H9 (cell line): Measurements from ENCODE around the gene ZNF101. TPM values are rescaled to one million over a fixed set of nuclear protein-coding genes. Genes with fewer than 3 reads are reported as not detected.

Source experiments
- DNase-seq: peaks from one replicate; pipeline ENCODE4 v3.0.0-alpha.2; 2017
- H2AFZ ChIP-seq: one replicate; pipeline ENCODE4 v1.6.1; 2013; ENCODE audit warnings: mild to moderate bottlenecking, low read length, control low read depth, moderate library complexity
- H2AK5ac ChIP-seq: 2 replicates; pipeline ENCODE4 v1.6.1; 2013; ENCODE audit warnings: low read length, control low read depth, mixed read lengths; ENCODE audit not compliant: insufficient read length
- H2BK120ac ChIP-seq: one replicate; pipeline ENCODE4 v1.6.1; 2013; ENCODE audit warnings: low read depth, mild to moderate bottlenecking, low read length, control low read depth, inconsistent platforms; ENCODE audit not compliant: poor library complexity, severe bottlenecking
- H2BK12ac ChIP-seq: 2 replicates; pipeline ENCODE4 v1.6.1; 2013; ENCODE audit warnings: low read length, control low read depth, mixed read lengths, low read depth; ENCODE audit not compliant: insufficient read length
- H2BK15ac ChIP-seq: 2 replicates; pipeline ENCODE4 v1.6.1; 2013; ENCODE audit warnings: low read depth, low read length, control low read depth
- H2BK20ac ChIP-seq: one replicate; pipeline ENCODE4 v1.6.1; 2013; ENCODE audit warnings: low read depth, mild to moderate bottlenecking, low read length, control low read depth, inconsistent platforms; ENCODE audit not compliant: poor library complexity, severe bottlenecking
- H2BK5ac ChIP-seq: 2 replicates; pipeline ENCODE4 v1.6.1; 2013; ENCODE audit warnings: low read length, control low read depth, mixed read lengths; ENCODE audit not compliant: insufficient read length
- H3K14ac ChIP-seq: 2 replicates; pipeline ENCODE4 v1.6.1; 2013; ENCODE audit warnings: low read length, control low read depth; ENCODE audit not compliant: insufficient read depth
- H3K18ac ChIP-seq: 2 replicates; pipeline ENCODE4 v1.6.1; 2013; ENCODE audit warnings: low read depth, mild to moderate bottlenecking, mixed read lengths, low read length, control low read depth; ENCODE audit not compliant: insufficient read length
- H3K23ac ChIP-seq: 2 replicates; pipeline ENCODE4 v1.6.1; 2013; ENCODE audit warnings: low read length, control low read depth, mixed read lengths, low read depth; ENCODE audit not compliant: insufficient read length
- H3K23me2 ChIP-seq: 2 replicates; pipeline ENCODE4 v1.6.1; 2013; ENCODE audit warnings: low read depth, mild to moderate bottlenecking, mixed read lengths, low read length, control low read depth; ENCODE audit not compliant: insufficient read length, poor library complexity, severe bottlenecking
- H3K27ac ChIP-seq: 2 replicates; pipeline ENCODE4 v1.5.1; 2013; ENCODE audit warnings: low read length, control low read depth, mixed read lengths, low read depth; ENCODE audit not compliant: insufficient read length
- H3K27me3 ChIP-seq: 2 replicates; pipeline ENCODE4 v1.6.1; 2013; ENCODE audit warnings: low read length, control low read depth, inconsistent platforms; ENCODE audit not compliant: insufficient read depth
- H3K4ac ChIP-seq: 2 replicates; pipeline ENCODE4 v1.6.1; 2013; ENCODE audit warnings: low read depth, mild to moderate bottlenecking, control low read depth, inconsistent platforms, low read length, moderate library complexity
- H3K4me1 ChIP-seq: 2 replicates; pipeline ENCODE4 v1.6.1; 2013; ENCODE audit warnings: low read length, control low read depth, inconsistent platforms; ENCODE audit not compliant: insufficient read depth
- H3K4me2 ChIP-seq: 2 replicates; pipeline ENCODE4 v1.6.1; 2013; ENCODE audit warnings: low read length, control low read depth, mixed read lengths; ENCODE audit not compliant: insufficient read length, insufficient read depth
- H3K56ac ChIP-seq: 2 replicates; pipeline ENCODE4 v1.6.1; 2013; ENCODE audit warnings: low read depth, mild to moderate bottlenecking, mixed read lengths, low read length, control low read depth; ENCODE audit not compliant: insufficient read length
- H3K79me1 ChIP-seq: 2 replicates; pipeline ENCODE4 v1.6.1; 2013; ENCODE audit warnings: low read depth, mild to moderate bottlenecking, moderate library complexity, low read length, control low read depth, inconsistent platforms; ENCODE audit not compliant: insufficient read depth, poor library complexity, severe bottlenecking
- H3K79me2 ChIP-seq: 2 replicates; pipeline ENCODE4 v1.6.1; 2013; ENCODE audit warnings: low read length, control low read depth, inconsistent platforms; ENCODE audit not compliant: insufficient read depth
- H3K9ac ChIP-seq: 2 replicates; pipeline ENCODE4 v1.6.1; 2013; ENCODE audit warnings: low read length, control low read depth, mixed read lengths; ENCODE audit not compliant: insufficient read length; ENCODE audit errors: extremely low read depth
- H3K9me3 ChIP-seq: one replicate; pipeline ENCODE4 v1.6.1; 2013; ENCODE audit warnings: low read depth, low read length, inconsistent platforms; ENCODE audit not compliant: control insufficient read depth
- H3T11ph ChIP-seq: one replicate; pipeline ENCODE4 v1.6.1; 2013; ENCODE audit warnings: mild to moderate bottlenecking, low read length, control low read depth, inconsistent platforms
- H4K20me1 ChIP-seq: one replicate; pipeline ENCODE4 v1.6.1; 2013; ENCODE audit not compliant: control insufficient read depth, insufficient read length, insufficient read depth
- H4K5ac ChIP-seq: 2 replicates; pipeline ENCODE4 v1.6.1; 2013; ENCODE audit warnings: low read depth, mild to moderate bottlenecking, mixed read lengths, low read length, control low read depth; ENCODE audit not compliant: insufficient read length
- H4K8ac ChIP-seq: replicated peaks from 2 replicates; pipeline ENCODE4 v1.6.1; 2013; ENCODE audit warnings: low read length, control low read depth, mixed read lengths, low read depth; ENCODE audit not compliant: insufficient read length
- H4K91ac ChIP-seq: 2 replicates; pipeline ENCODE4 v1.6.1; 2013; ENCODE audit warnings: low read depth, mild to moderate bottlenecking, moderate library complexity, mixed read lengths, low read length, control low read depth; ENCODE audit not compliant: insufficient read length
- H3K27ac Mint-ChIP-seq, 3 experiments: 2 replicates in 2 of 3; 3 replicates in 1 of 3; pipeline ENCODE4 v1.8.0; 2020 to 2021; ENCODE audit warnings: mixed read lengths in 3 of 3, mild to moderate bottlenecking in 1 of 3, moderate library complexity in 1 of 3
- H3K27me3 Mint-ChIP-seq: 2 replicates; pipeline ENCODE4 v1.8.0; 2021; ENCODE audit warnings: low read depth, mild to moderate bottlenecking, moderate library complexity, mixed read lengths
- H3K36me3 Mint-ChIP-seq, 3 experiments: 2 replicates in 2 of 3; 3 replicates in 1 of 3; pipeline ENCODE4 v1.8.0; 2020 to 2021; ENCODE audit warnings: low read depth in 3 of 3, mixed read lengths in 3 of 3; ENCODE audit not compliant: insufficient read depth in 1 of 3
- H3K4me1 Mint-ChIP-seq, 2 experiments: 2 replicates each; pipeline ENCODE4 v1.8.0; 2020; ENCODE audit warnings: mixed read lengths in 2 of 2
- H3K4me3 Mint-ChIP-seq, 2 experiments: 2 replicates in 1 of 2; 3 replicates in 1 of 2; pipeline ENCODE4 v1.8.0; 2020 to 2021; ENCODE audit warnings: mild to moderate bottlenecking in 2 of 2, mixed read lengths in 2 of 2, moderate library complexity in 1 of 2
- H3K9me3 Mint-ChIP-seq, 2 experiments: 2 replicates in 1 of 2; 3 replicates in 1 of 2; pipeline ENCODE4 v1.8.0; 2020; ENCODE audit warnings: mild to moderate bottlenecking in 2 of 2, mixed read lengths in 2 of 2, moderate library complexity in 1 of 2
- WGBS: extraction: QIAGEN DNeasy Blood & Tissue Kit; methylation state at CpG from one replicate; pipeline ENCODE4 v1.1.7; 2013; ENCODE audit warnings: missing lambda C conversion rate, low lambda C conversion rate, mixed read lengths; ENCODE audit not compliant: insufficient read length; ENCODE audit errors: extremely low coverage; 5-methylcytosine and 5-hydroxymethylcytosine counted together
- total RNA-seq: library from RNA; stranded (reverse); gene quantifications from 2 replicates; pipeline ENCODE4 v1.2.1, GENCODE V29; 2021
- TF ChIP-seq, protein P1 (sequence below): fragments of 200-600 bp; sonication (generic); conservative IDR thresholded peaks from 3 replicates; pipeline ENCODE4 v1.8.0; 2021; ENCODE audit warnings: antibody characterized with exemption, mild to moderate bottlenecking

ZNF101 gene
- total RNA-seq, 1 experiment from 2014 or later: 46.9 TPM

DNA sequence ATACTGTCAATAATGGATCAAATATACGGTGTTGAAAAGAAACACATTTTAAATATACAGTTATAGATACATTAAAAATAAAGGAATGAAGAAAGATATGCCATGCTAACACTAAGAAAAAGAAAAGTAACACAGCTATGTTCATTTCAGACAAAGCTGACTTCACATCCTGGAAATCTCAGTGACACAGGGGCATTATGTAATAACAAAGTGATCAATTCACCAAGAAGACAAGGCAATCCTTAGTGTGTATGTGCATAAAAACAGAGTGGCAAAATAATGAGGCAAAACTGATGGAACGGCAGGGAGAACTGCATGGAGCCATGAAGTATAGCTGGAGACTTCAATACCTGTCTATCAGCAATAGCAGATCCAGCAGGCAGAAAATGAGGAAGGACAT lies 51.2 kb downstream of the ZNF101 start:
- Histone ChIP-seq H2BK20ac (no peak overlapping the region), H3K4me1 (no peaks in the 10 kb centered on the region), H4K8ac (no peak overlapping the region), H3K4me2 (no peak overlapping the region), H2BK15ac (no peak overlapping the region), H3K79me1 (peaks cover 7% of the 10 kb centered on the region), H3K27ac (no peak overlapping the region), H3K9me3 (peaks cover 42% of the 10 kb centered on the region), H3K9ac (no peak overlapping the region), H3K27me3 (no peaks in the 10 kb centered on the region), H3K79me2 (no peaks in the 10 kb centered on the region; the same call in 1 of the 2 replicates), H4K20me1 (no peaks in the 10 kb centered on the region), H2AFZ (no peak overlapping the region), H2BK12ac (no peak overlapping the region), H3K56ac (no peak overlapping the region), H2BK5ac (no peak overlapping the region), H2AK5ac (no peak overlapping the region), H3T11ph (no peak overlapping the region), H4K91ac (no peak overlapping the region), H3K23ac (no peak overlapping the region), H4K5ac (no peak overlapping the region), H3K23me2 (no peaks in the 10 kb centered on the region), H3K4ac (no peak overlapping the region), H3K14ac (no peak overlapping the region), H2BK120ac (no peak overlapping the region), H3K18ac (no peak overlapping the region)
- no peak overlapping the region for H3K4me3 Mint-ChIP-seq
- H3K27me3 Mint-ChIP-seq: no peaks in the 10 kb centered on the region; the same call in 1 of the 2 replicates
- H3K9me3 Mint-ChIP-seq: peaks cover 79 to 83% of the 10 kb centered on the region in 2 experiments
- WGBS: no CpG with 5 or more reads among the region's 2 CpGs
- no peak overlapping the region for H3K27ac Mint-ChIP-seq
- DNase-seq: no peak
- TF ChIP-seq, protein P1, sequence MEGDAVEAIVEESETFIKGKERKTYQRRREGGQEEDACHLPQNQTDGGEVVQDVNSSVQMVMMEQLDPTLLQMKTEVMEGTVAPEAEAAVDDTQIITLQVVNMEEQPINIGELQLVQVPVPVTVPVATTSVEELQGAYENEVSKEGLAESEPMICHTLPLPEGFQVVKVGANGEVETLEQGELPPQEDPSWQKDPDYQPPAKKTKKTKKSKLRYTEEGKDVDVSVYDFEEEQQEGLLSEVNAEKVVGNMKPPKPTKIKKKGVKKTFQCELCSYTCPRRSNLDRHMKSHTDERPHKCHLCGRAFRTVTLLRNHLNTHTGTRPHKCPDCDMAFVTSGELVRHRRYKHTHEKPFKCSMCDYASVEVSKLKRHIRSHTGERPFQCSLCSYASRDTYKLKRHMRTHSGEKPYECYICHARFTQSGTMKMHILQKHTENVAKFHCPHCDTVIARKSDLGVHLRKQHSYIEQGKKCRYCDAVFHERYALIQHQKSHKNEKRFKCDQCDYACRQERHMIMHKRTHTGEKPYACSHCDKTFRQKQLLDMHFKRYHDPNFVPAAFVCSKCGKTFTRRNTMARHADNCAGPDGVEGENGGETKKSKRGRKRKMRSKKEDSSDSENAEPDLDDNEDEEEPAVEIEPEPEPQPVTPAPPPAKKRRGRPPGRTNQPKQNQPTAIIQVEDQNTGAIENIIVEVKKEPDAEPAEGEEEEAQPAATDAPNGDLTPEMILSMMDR: no peak
- H3K36me3 Mint-ChIP-seq: peaks cover 76 to 84% (median 79%) of the 10 kb centered on the region in 3 experiments
- H3K4me1 Mint-ChIP-seq: no peaks in the 10 kb centered on the region
